ENCODE measurements around the gene ACTL10. TPM values are rescaled to one million over a fixed set of nuclear protein-coding genes. Genes with fewer than 3 reads are reported as not detected.
A peak's percentile ranks its signal among the peaks of the same experiment; 100 is the strongest.

Gene ACTL10
- total RNA-seq, 1 experiment from 2014 or later, result 0.46 TPM

DNA sequence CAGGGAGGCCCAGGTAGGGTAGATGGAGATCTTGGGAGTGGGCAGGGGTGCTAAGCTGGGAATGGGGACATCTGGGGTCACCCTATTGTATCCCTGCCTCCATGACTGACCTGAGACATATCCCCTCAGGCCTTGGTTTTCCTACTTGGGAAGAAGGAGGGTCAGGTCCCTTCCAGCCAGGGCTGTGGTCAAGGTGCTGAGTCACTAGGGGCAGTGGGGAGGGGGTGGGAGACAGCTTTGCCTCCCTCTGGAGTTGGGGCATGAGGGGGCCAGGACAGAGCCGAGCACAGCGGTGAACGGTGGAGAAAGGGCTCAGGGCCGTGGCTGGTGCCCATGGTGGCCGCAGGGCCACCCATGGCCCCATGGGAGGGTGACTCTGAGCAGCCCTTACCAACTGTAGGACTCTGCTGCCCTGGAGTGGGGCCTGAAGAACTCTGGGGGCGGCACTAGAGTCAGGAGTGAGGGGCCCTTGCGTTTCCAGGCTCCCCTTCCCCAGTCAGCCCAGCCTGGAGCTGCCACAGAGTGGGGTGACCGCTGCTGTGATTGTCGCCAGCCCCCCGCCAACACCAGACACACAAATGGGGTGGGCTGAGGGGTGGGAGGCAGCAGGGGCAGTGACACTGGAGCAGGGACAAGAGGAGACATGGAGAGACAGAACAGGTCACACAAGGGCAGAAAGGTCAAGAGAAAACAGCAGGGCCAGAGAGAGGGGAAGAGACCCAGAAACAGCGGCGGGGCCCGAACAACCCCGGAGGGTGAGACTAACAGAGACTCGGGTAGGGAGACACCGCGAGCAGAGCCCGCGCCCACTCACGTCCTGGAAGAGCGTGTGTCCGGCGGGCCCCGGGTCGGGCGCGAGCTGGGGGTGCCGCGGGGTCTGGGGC, 6.9 kb downstream of the ACTL10 start:
- Histone ChIP-seq H3T11ph (ENCODE audit: low read length) (no peak overlapping the region), H4K20me1 (ENCODE audit: control insufficient read depth, insufficient read depth, insufficient read length) (no peaks in the 10 kb centered on the region), H3K56ac (ENCODE audit: insufficient read length, low read depth, low read length) (no peak overlapping the region), H3K9me3 (ENCODE audit: control insufficient read depth, low read depth, low read length) (no peaks in the 10 kb centered on the region), H3K27ac (ENCODE audit: insufficient read length, low read depth, low read length) (no peak overlapping the region), H2BK120ac (ENCODE audit: low read depth, low read length, poor library complexity, severe bottlenecking) (no peak overlapping the region), H2AFZ (ENCODE audit: low read length) (no peak overlapping the region), H2AK5ac (ENCODE audit: insufficient read length, low read length) (no peak overlapping the region), H3K23ac (ENCODE audit: insufficient read length, low read depth, low read length) (no peak overlapping the region), H3K23me2 (ENCODE audit: insufficient read length, low read depth, low read length, poor library complexity, severe bottlenecking) (peaks cover 21% of the 10 kb centered on the region), H3K79me1 (ENCODE audit: insufficient read depth, low read depth, low read length, poor library complexity, severe bottlenecking) (no peaks in the 10 kb centered on the region), H3K79me2 (ENCODE audit: insufficient read depth, low read length) (no peaks in the 10 kb centered on the region), H4K8ac (replicated peaks; ENCODE audit: insufficient read length, low read depth, low read length) (no peak overlapping the region), H3K4ac (ENCODE audit: low read depth, low read length) (no peak overlapping the region), H2BK12ac (ENCODE audit: insufficient read length, low read depth, low read length) (no peak overlapping the region), H4K5ac (ENCODE audit: insufficient read length, low read depth, low read length) (no peak overlapping the region), H2BK20ac (ENCODE audit: low read depth, low read length, poor library complexity, severe bottlenecking) (no peak overlapping the region), H3K14ac (ENCODE audit: insufficient read depth, low read length) (peak overlapping the region; percentile 46; the same call in 1 of the 2 replicates), H2BK5ac (ENCODE audit: insufficient read length, low read length) (no peak overlapping the region), H2BK15ac (ENCODE audit: low read depth, low read length) (no peak overlapping the region), H3K4me1 (ENCODE audit: insufficient read depth, low read length) (peaks cover 4% of the 10 kb centered on the region; the same call in 1 of the 2 replicates), H3K9ac (ENCODE audit: extremely low read depth, insufficient read length, low read length) (peak overlapping the region; percentile 34), H3K18ac (ENCODE audit: insufficient read length, low read depth, low read length) (no peak overlapping the region), H4K91ac (ENCODE audit: insufficient read length, low read depth, low read length) (no peak overlapping the region), H3K4me2 (ENCODE audit: insufficient read depth, insufficient read length, low read length) (peak overlapping the region; percentile 67), H3K27me3 (ENCODE audit: insufficient read depth, low read length) (no peaks in the 10 kb centered on the region)
- Mint-ChIP-seq H3K36me3 (ENCODE audit: insufficient read depth in 1 of 3, low read depth in 3 of 3) (peaks cover 35 to 62% (median 54%) of the 10 kb centered on the region in 3 experiments; a peak in 6 of 7 replicates), H3K27ac (peak overlapping the region; percentile 13 to 95 (median 72); a peak in 4 of 7 replicates), H3K4me3 (peak overlapping the region; percentile 87 to 90), H3K4me1 (peaks cover 30% of the 10 kb centered on the region in 2 experiments), H3K27me3 (ENCODE audit: low read depth) (peaks cover 2% of the 10 kb centered on the region), H3K9me3 (no peaks in the 10 kb centered on the region; a peak in 1 of 5 replicates)
- DNase-seq, result no peak
- TF ChIP-seq, protein P1, sequence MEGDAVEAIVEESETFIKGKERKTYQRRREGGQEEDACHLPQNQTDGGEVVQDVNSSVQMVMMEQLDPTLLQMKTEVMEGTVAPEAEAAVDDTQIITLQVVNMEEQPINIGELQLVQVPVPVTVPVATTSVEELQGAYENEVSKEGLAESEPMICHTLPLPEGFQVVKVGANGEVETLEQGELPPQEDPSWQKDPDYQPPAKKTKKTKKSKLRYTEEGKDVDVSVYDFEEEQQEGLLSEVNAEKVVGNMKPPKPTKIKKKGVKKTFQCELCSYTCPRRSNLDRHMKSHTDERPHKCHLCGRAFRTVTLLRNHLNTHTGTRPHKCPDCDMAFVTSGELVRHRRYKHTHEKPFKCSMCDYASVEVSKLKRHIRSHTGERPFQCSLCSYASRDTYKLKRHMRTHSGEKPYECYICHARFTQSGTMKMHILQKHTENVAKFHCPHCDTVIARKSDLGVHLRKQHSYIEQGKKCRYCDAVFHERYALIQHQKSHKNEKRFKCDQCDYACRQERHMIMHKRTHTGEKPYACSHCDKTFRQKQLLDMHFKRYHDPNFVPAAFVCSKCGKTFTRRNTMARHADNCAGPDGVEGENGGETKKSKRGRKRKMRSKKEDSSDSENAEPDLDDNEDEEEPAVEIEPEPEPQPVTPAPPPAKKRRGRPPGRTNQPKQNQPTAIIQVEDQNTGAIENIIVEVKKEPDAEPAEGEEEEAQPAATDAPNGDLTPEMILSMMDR (conservative IDR thresholded peaks at IDR 0.05), result no peak
- WGBS (ENCODE audit: extremely low coverage, insufficient read length, low lambda C conversion rate), result no CpG with 5 or more reads among the region's 29 CpGs

All from H9 (cell line).